Measurements from ENCODE around the gene RPL22.

GRCh38 chr1:6174621-6175410 lies 24.6 kb downstream of the RPL22 start:
- TF ChIP-seq CTCF (IDR thresholded peaks at IDR 0.05) (no peak), POLR2A (IDR thresholded peaks at IDR 0.05) (no peak)

All from heart left ventricle (tissue), 13 donors.